ENCODE results near the gene SPINK4.

The SPINK4 gene, protein sequence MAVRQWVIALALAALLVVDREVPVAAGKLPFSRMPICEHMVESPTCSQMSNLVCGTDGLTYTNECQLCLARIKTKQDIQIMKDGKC

DNA sequence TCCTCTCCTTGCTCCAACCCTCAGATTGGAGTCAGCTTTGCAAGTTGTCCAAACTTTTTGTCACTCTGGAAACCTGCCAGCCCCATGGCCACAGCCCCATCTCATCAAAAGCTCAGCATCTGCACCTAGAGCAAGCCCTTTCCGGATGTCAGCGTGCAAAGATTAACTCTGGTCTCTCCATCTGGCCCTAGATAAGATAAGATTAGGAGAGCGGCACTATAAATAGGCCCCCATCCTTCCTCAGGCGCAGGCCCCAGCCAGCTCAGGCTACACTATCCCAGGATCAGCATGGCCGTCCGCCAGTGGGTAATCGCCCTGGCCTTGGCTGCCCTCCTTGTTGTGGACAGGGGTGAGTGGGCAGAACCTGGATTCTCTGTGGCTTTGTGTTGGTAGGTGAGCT, at the start of gene SPINK4:
Gene SPINK4, plus strand, starts transcription at position 247 of the 400 bp plus-strand sequence. Its CDS starts 42 bp downstream, at position 289.
- no peak for DNase-seq (ENCODE audit: low read depth)

GRCh38 chr9:33192493-33193255, 47.3 kb upstream of the SPINK4 start:
- DNase-seq (ENCODE audit: low read depth): no peak

DNA sequence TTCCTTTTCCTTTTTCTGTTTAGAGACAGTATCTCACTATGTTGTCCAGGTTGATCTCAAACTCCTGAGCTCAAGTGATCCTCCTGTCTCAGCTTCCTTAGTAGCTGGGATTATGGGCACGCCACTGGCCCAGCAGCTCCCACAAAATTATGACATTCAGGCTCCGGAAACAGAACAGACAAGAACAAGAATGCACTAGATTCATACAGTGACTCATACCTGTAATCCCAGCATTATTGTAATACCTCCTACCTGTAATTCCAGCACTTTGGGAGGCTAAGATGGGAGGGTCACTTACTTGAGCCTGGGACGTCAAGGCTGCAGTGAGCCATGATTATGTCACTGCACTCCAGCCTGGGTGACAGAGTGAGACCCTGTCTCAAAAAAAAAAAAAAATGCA, 46.1 kb upstream of the SPINK4 start:
- DNase-seq (ENCODE audit: low read depth): no peak

DNA sequence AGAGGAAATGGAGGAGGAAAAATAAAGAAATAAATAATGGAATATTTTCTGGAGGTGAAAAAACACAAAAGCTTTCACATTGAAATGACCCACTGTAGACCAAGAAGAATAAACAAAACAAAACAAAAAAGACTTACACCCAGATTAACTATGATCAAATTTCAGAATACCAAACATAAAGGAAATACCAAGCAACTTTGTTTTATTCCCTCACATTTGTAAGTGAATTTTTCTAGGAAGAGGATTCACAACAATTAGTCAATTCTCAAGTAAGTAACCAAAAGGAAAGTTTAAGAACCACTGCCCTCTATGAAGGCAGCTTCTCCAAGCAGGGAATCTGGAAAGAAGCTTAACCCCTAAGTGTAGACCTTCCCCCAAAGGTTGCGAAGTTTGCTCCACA, 43.2 kb upstream of the SPINK4 start:
- DNase-seq (ENCODE audit: low read depth): no peak

DNA sequence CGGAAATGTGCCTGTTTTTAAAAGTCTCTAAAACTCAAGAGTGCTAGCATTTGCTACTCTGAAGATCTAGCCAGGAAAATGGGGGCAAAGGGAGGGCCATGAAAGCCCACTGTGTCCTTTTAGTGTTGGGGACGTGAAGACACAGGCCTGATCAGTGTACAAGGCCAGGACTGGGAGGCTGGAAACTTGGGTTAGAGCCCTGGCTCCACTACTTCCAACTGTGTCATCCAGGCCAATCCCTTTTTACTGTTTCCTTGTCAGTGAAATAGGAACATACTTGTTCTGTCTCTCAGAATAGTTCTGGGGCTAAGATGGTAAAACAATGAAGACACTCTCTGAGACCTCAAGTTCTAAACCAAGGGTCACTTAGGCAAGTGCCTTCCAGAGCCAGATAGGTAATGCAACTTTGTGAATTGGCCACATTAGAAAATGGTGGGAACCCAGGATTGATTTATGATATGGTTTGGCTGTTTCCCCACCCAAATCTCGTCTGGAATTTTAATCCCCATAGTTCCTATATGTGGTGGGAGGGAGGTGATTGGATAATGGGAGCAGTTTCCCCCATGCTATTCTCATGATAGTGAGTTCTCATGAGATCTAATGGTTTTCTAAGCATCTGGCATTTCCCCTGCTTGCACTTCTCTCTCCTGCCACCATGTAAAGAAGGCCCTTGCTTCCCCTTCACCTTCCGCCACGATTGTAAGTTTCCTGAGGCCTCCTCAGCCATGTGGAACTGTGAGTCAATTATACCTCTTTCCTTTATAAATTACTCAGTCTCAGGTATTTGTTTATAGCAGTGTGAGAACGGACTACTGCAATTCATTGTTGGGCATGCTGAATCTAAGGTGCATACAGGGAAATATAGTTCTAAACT, 42.5 kb upstream of the SPINK4 start:
- no peak for DNase-seq (ENCODE audit: low read depth)

- no peak for DNase-seq (ENCODE audit: low read depth)
These were observed 41.8 kb upstream of the SPINK4 start for GRCh38 chr9:33198165-33198564.

GRCh38 chr9:33202018-33202417, 37.9 kb upstream of the SPINK4 start:
- DNase-seq (ENCODE audit: low read depth): no peak

DNA sequence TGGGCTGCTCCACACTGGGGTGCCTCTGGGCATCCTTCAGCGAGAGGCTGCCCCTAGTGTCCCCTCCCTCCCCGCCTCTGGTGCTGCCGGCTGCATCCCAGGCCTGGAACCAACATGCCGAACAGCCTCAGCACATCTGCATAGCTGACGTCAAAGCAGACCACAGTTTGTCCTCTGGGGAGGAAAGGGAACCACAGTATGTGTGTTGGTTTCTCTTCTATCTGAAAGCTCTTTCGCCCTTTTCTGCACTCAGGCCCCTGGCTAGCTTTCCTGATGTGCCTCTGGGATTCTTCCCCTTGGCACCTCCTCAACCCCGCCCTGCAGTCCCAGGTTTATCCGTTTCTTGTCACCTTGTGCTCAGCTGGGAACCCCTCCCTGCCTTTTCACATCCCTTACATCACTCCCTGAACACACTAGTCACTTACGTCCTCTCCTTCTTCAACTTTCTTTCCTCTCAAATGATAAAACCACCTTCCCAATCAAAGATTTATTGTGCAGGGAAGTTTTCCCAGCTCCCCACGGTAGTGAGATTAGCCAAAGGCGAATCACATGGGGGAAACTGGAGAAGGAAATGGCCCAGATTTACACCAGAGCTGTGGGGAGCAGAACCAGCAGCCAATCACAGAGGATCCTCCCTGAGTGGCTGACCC, 37.3 kb upstream of the SPINK4 start:
- DNase-seq (ENCODE audit: low read depth): no peak

GRCh38 chr9:33209394-33209793, 30.6 kb upstream of the SPINK4 start:
- no peak for DNase-seq (ENCODE audit: low read depth)

DNA sequence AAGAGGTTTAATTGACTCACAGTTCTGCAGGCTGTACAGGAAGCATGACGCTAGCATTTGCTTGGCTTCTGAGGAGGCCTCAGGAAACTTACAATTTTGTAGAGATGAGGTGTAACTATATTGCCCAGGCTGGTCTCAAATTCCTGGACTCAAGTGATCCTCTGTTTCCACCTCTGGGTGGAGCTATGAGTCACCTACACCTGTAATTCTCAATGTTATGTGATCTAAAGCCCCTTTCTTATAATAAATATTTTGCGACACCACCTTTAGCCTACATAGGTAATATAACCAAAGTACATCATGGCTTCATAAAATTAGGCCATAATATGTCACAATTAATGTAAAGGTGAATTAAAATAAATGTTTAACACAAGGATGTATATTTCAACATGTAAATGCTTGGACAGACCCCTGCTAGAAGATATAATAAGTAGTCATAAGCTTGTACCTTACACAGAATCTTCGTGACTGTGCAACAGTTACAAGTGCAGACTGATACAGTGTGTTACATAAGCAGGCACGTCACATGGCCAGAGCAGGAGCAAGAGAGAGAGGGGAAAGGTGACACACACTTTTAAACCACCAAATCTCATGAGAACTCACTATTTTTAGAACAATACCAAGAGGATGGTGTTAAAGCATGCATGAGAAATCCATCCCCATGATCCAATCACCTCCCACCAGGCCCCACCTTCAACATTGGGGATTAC, 29.8 kb upstream of the SPINK4 start:
- no peak for DNase-seq (ENCODE audit: low read depth)

DNA sequence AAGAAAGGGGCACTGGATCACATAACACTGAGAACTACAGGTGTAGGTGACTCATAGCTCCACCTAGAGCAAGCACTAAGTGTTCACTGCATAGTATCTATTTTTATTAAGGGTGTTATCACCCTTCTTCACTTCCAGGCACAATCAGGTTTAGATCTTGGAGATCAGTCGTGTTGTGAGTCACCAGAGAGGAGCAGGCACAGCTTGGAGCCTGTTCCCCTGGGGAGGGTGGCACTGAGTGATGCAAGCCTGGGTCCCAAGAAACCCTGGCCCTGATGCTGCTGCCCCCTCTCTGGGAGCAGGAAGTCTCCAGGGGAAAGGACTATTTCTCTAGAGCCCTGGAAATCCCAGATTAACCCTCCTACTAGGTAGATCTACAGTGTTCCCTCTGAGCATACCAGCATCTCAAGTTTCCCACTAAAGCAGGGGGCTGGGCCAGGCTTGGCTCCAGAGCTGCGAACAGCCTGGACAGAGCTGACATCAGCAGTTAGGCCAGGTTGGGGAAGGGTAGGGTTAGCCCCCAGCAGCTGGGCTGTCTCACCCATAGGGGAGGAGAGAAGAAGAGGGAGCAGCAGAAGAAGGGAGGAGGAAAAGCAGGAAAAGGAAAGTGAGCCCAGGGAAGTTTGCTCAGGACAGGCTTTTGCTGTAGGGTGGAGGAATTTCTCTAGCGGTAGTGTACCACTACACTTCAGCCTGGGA, 28.1 kb upstream of the SPINK4 start:
- DNase-seq (ENCODE audit: low read depth): no peak

GRCh38 chr9:33220681-33221567, 19.0 kb upstream of the SPINK4 start:
- no peak for DNase-seq (ENCODE audit: low read depth)

DNA sequence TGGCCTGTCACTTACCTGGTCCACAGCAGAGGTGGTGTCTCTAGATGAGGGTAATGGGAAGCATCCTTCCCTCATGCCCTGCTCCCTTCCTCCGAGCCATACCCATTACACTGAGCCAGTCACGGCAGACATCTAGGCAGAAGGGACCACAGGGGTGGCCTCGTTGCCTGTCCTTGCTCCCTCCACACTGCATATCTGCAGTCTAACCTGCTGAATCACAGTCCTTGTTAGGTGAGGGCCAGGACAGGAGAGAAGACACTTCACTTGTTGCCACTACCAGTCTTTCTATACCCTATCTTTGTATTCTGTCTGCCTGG, 18.4 kb upstream of the SPINK4 start:
- DNase-seq (ENCODE audit: low read depth): no peak

- DNase-seq (ENCODE audit: low read depth): no peak
These were observed 17.9 kb upstream of the SPINK4 start for GRCh38 chr9:33222031-33222430.

DNA sequence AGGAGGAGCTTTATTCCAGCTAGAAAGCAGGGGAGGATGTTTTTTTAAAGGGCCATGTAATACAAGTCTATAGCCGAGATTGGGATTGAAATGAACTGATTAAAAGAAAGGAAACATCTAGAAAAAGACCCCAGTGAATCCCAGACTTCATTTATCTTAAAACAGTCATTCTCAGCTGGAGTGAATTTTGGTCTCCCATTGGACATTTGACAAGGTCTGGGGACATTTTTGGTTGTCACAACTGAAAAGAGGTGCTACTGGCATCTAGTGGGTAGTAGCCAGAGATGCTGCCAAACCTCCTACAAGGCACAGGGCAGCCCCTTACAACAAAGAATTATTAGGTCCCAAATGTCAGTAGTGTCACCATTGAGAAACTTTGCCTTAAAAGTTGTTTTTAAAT, 16.3 kb upstream of the SPINK4 start:
- no peak for DNase-seq (ENCODE audit: low read depth)

- DNase-seq (ENCODE audit: low read depth): peak; percentile 17
These were observed 14.4 kb upstream of the SPINK4 start for GRCh38 chr9:33225319-33226147.

DNA sequence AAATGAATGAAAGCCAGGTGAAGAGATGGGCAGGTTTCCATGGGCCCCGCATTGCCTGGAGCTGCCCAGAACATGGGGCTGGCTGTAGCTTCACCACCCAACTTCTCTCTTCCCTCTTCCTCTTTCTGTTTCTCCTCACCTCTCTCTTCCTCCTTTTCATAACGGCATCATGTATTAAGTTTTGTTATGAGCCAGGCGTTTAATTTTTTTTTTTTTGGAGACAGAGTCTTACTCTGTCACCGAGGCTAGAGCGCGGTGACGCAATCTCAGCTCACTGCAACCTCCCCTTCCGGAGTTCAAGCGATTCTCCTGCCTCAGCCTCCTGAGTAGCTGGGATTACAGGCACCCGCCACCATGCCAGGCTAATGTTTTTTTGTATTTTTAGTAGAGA, 13.0 kb upstream of the SPINK4 start:
- no peak for DNase-seq (ENCODE audit: low read depth)

GRCh38 chr9:33227741-33228140, 12.2 kb upstream of the SPINK4 start:
- DNase-seq (ENCODE audit: low read depth): no peak

- DNase-seq (ENCODE audit: low read depth): no peak
These were observed 11.4 kb upstream of the SPINK4 start for GRCh38 chr9:33228606-33229005.
